Fibroblast of lung (primary cell): ENCODE results near the gene SYMPK. TPM values are rescaled to one million over a fixed set of nuclear protein-coding genes. Genes with fewer than 3 reads are reported as not detected.
"Not testable (repeated sequence)": the region's sequence is repeated elsewhere in the genome, so short reads cannot be mapped to it uniquely, and the experiment has no call there.

Experiments
- DNase-seq, 2 donors: peaks; one replicate each; pipeline versions ENCODE4 v3.0.0 to v3.0.0-alpha.2; 2010; ENCODE audit warnings: low read depth in 2 of 2
- H2AFZ ChIP-seq: 2 replicates; pipeline ENCODE4 v1.5.1; 2012; ENCODE audit warnings: low read length, control low read depth, inconsistent platforms
- H3K27ac ChIP-seq: 2 replicates; pipeline ENCODE4 v1.5.1; 2011; ENCODE audit warnings: low read length, control low read depth; ENCODE audit not compliant: insufficient read depth
- H3K27me3 ChIP-seq: 2 replicates; pipeline ENCODE4 v1.5.1; 2011; ENCODE audit warnings: mild to moderate bottlenecking, low read length; ENCODE audit not compliant: control insufficient read depth, insufficient read depth
- H3K36me3 ChIP-seq: 2 replicates; pipeline ENCODE4 v1.5.1; 2011; ENCODE audit warnings: low read length; ENCODE audit not compliant: control insufficient read depth, insufficient read depth
- H3K4me1 ChIP-seq: 2 replicates; pipeline ENCODE4 v1.5.1; 2011; ENCODE audit warnings: low read length; ENCODE audit not compliant: control insufficient read depth, insufficient read depth; ENCODE audit errors: extremely low read depth
- H3K4me2 ChIP-seq: 2 replicates; pipeline ENCODE4 v1.5.1; 2011; ENCODE audit warnings: low read length, control low read depth; ENCODE audit not compliant: insufficient read depth; ENCODE audit errors: extremely low read depth
- H3K4me3 ChIP-seq, 4 experiments: fragments of 200-600 bp in 1 of 4; sonication (generic) in 1 of 4; replicated peaks in 1 of 4; 2 replicates each; pipeline ENCODE4 v1.5.1; 2011 to 2016; ENCODE audit warnings: low read length in 4 of 4, low read depth in 3 of 4, mild to moderate bottlenecking in 3 of 4, control low read depth in 2 of 4, inconsistent platforms in 1 of 4, mixed read lengths in 1 of 4; ENCODE audit not compliant: insufficient read depth in 1 of 4; ENCODE audit errors: control extremely low read depth in 1 of 4
- H3K79me2 ChIP-seq: 2 replicates; pipeline ENCODE4 v1.5.1; 2012; ENCODE audit warnings: mild to moderate bottlenecking, low read length, inconsistent platforms; ENCODE audit not compliant: control insufficient read depth, insufficient read depth
- H3K9ac ChIP-seq: 2 replicates; pipeline ENCODE4 v1.5.1; 2011; ENCODE audit warnings: mild to moderate bottlenecking, low read length, control low read depth; ENCODE audit not compliant: insufficient read depth
- H3K9me3 ChIP-seq: 2 replicates; pipeline ENCODE4 v1.5.1; 2012; ENCODE audit warnings: low read depth, low read length; ENCODE audit not compliant: control insufficient read depth, insufficient read depth
- H4K20me1 ChIP-seq: 2 replicates; pipeline ENCODE4 v1.5.1; 2011; ENCODE audit warnings: low read length; ENCODE audit not compliant: control insufficient read depth, insufficient read depth; ENCODE audit errors: extremely low read depth
- EZH2 ChIP-seq: IDR thresholded peaks from 2 replicates; pipeline ENCODE4 v1.5.1; 2012; ENCODE audit warnings: low read length, control low read depth, mild to moderate bottlenecking; ENCODE audit errors: missing control alignments
- polyA plus RNA-seq, 2 donors: library from polyadenylated mRNA; depleted of rRNA in 1 of 2; stranded (reverse) in 1 of 2; unstranded in 1 of 2; fragments of >200 nt; gene quantifications; 2 replicates each; pipeline ENCODE4 v1.2.1, GENCODE V29; 2011 to 2012; ENCODE audit warnings: missing spikeins in 1 of 2
- total RNA-seq: library from RNA; depleted of rRNA; stranded (reverse); fragments of >200 nt; gene quantifications from 2 replicates; pipeline ENCODE4 v1.2.1, GENCODE V29; 2014
- TF ChIP-seq, protein P1 (sequence below), 2 donors: IDR thresholded peaks in 1 of 2; conservative IDR thresholded peaks in 1 of 2; 1 replicate in 1 of 2; 2 replicates in 1 of 2; pipeline ENCODE4 v1.5.1; 2011 to 2012; ENCODE audit warnings: low read length in 2 of 2, control low read depth in 1 of 2, inconsistent platforms in 1 of 2, low read depth in 1 of 2, mild to moderate bottlenecking in 1 of 2

Gene SYMPK
- total and polyA plus RNA-seq, 2 donors (not counting 1 experiment from before 2014, with no cell fraction given), result 32.2 to 48.2 TPM

DNA sequence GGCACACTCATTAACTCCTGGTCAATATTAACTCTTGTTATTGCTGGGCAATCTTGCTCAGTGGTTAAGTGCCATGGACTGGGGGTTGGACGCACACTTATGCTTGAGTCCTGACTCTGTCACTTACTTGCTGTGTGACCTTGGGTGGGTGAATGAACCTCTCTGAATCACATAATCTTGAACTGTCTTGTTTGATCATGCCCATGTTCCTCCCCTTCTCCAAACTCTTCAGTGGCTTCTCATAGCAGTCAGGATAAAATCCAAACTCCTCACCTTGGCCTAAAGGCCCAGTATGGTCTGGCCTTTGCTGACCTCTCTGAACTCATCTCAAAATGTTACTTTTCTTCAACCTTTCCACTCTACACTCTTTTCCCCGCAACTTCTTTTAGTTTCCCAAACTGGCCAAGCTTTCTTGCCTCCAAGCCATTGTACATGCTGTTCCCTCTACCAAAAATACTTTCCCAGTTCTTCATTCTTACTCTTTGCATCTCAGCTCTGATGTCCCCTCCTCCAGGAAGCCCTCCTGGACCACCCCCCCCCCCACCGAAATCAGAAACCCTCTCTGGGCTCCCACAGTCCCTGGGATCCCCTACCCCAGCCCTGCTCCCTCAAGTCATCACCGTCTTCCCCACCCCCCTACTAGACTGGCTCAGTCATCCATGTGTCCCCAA, 37.1 kb upstream of the SYMPK start:
- Histone ChIP-seq H2AFZ (no peak overlapping the region), H3K27me3 (no peaks in the 10 kb centered on the region), H4K20me1 (no peaks in the 10 kb centered on the region), H3K9me3 (no peaks in the 10 kb centered on the region), H3K27ac (no peak overlapping the region), H3K4me3 (no peak overlapping the region), H3K9ac (no peak overlapping the region), H3K4me1 (peaks cover 4% of the 10 kb centered on the region), H3K4me2 (no peak overlapping the region), H3K36me3 (peaks cover 3% of the 10 kb centered on the region), H3K79me2 (no peaks in the 10 kb centered on the region)
- no peak for DNase-seq
- TF ChIP-seq EZH2, result no peak
- TF ChIP-seq, protein P1, sequence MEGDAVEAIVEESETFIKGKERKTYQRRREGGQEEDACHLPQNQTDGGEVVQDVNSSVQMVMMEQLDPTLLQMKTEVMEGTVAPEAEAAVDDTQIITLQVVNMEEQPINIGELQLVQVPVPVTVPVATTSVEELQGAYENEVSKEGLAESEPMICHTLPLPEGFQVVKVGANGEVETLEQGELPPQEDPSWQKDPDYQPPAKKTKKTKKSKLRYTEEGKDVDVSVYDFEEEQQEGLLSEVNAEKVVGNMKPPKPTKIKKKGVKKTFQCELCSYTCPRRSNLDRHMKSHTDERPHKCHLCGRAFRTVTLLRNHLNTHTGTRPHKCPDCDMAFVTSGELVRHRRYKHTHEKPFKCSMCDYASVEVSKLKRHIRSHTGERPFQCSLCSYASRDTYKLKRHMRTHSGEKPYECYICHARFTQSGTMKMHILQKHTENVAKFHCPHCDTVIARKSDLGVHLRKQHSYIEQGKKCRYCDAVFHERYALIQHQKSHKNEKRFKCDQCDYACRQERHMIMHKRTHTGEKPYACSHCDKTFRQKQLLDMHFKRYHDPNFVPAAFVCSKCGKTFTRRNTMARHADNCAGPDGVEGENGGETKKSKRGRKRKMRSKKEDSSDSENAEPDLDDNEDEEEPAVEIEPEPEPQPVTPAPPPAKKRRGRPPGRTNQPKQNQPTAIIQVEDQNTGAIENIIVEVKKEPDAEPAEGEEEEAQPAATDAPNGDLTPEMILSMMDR (conservative IDR thresholded peaks at IDR 0.05 in 1 of 2, IDR thresholded peaks at IDR 0.05 in 1 of 2; ENCODE audit: low read depth in 1 of 2, low read length in 2 of 2), result no peak

DNA sequence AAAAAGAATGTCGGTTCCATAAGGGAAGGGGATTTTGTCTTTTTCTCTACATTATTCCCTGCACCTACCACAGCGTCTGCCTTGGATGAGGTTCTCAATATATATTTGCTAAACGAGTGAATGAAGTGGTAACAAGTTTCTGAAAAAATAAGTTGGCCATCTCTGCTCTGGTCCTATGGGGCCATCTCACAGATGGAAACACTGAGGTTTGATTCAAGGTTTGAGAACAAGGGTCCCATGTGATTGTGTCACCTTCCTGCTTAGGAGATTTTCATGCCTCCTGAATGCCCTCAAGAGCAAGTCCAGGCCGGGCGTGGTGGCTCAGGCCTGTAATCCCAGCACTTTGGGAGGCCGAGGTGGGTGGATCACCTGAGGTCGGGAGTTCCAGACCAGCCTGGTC, 36.3 kb upstream of the SYMPK start:
- Histone ChIP-seq H2AFZ (no peak overlapping the region), H3K4me1 (peaks cover 4% of the 10 kb centered on the region), H3K79me2 (no peaks in the 10 kb centered on the region), H3K9me3 (no peaks in the 10 kb centered on the region), H3K27ac (no peak overlapping the region), H3K27me3 (no peaks in the 10 kb centered on the region), H3K4me3 (no peak overlapping the region), H3K36me3 (peaks cover 3% of the 10 kb centered on the region), H3K9ac (no peak overlapping the region), H4K20me1 (no peaks in the 10 kb centered on the region), H3K4me2 (no peak overlapping the region)
- TF ChIP-seq, protein P1 (conservative IDR thresholded peaks at IDR 0.05 in 1 of 2, IDR thresholded peaks at IDR 0.05 in 1 of 2; ENCODE audit: low read depth in 1 of 2, low read length in 2 of 2), result no peak
- TF ChIP-seq EZH2, result no peak
- DNase-seq, result no peak

DNA sequence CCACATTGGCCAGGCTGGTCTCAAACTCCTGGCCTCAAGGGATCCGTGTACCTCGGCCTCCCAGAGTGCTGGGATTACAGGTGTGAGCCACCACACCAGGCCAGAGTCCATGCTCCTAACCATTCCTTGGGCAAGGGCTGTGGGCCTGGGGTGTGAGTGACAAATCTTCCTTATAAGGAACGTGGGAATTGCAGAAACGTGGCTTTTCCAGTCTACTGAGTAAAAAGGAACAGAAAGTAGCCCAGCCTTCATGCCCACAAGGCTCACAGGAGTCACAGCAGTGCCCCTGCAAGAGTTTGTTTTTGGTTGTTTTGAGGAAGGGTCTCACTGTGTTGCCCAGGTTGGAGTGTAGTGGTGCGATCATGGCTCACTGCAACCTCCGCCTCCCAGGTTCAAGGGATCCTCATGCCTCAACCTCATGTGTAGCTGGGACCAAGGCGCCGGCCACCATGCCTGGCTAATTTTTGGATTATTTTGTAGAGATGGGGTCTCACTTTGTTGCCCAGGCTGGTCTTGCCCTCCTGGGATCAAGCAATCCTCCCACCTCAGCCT, 34.4 kb upstream of the SYMPK start:
- TF ChIP-seq, protein P1 (conservative IDR thresholded peaks at IDR 0.05 in 1 of 2, IDR thresholded peaks at IDR 0.05 in 1 of 2; ENCODE audit: low read depth in 1 of 2, low read length in 2 of 2), result no peak
- TF ChIP-seq EZH2, result no peak
- Histone ChIP-seq H3K9me3 (no peaks in the 10 kb centered on the region), H3K79me2 (no peaks in the 10 kb centered on the region), H3K27ac (no peak overlapping the region), H3K4me3 (no peak overlapping the region), H3K9ac (no peak overlapping the region), H3K27me3 (no peaks in the 10 kb centered on the region), H3K4me1 (peaks cover 4% of the 10 kb centered on the region), H3K4me2 (no peak overlapping the region), H2AFZ (no peak overlapping the region), H4K20me1 (no peaks in the 10 kb centered on the region), H3K36me3 (peaks cover 3% of the 10 kb centered on the region)
- no peak for DNase-seq

DNA sequence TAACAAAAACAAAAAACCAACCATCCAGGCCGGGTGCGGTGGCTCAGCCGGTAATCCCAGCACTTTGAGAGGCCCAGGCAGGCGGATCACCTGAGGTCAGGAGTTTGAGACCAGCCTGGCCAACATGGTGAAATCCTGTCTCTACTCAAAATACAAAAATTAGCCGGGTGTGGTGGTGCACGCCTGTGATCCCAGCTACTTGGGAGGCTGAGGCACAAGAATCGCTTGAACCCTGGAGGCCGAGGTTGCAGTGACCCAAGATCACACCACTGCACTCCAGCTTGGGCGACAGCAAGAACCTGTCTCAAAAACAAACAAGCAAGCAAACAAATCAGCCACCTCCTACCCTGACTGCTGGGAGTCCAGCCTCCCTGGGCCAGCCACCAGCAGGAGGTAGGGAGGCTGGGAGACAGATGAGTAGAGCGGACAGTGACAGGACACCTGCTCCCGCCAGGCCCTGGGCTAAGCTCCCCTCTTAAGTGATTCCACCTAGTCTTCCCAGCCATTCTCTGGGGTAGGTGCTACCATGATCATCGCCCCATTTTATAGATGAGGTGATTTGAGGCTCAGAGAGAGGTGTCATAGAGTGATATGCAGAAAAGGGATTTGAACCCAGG, 33.1 kb upstream of the SYMPK start:
- H3K9me3 ChIP-seq, DNase-seq, H2AFZ ChIP-seq, H3K79me2 ChIP-seq, H3K4me1 ChIP-seq, H3K4me2 ChIP-seq, H3K27ac ChIP-seq, H3K9ac ChIP-seq, H3K4me3 ChIP-seq, H4K20me1 ChIP-seq, H3K27me3 ChIP-seq, H3K36me3 ChIP-seq: not testable (repeated sequence)
